ENCODE measurements around the gene SOX5. TPM values are rescaled to one million over a fixed set of nuclear protein-coding genes. Genes with fewer than 3 reads are reported as not detected.

Gene SOX5
- total and polyA plus RNA-seq, 9 of the 15 experiments (the other 6 are each of a cell fraction or from before 2014, with no cell fraction given), result 8.3 to 16.5 (median 11.9) TPM

- peak; percentile 75 for ATAC-seq
- WGBS (ENCODE audit: insufficient coverage, low coverage, missing lambda C conversion rate), result 1% methylated on average over 7 of the region's 7 CpGs
- Histone ChIP-seq H4K20me1 (replicated peaks; ENCODE audit: control insufficient read depth, insufficient read depth, low read length) (no peaks in the 10 kb centered on the region), H3K9me3 (replicated peaks; ENCODE audit: control insufficient read depth, insufficient read depth, low read depth, low read length) (peaks cover 9% of the 10 kb centered on the region; the same call in 1 of the 2 replicates), H3K9ac (ENCODE audit: insufficient read depth in 1 of 2, low read depth in 2 of 2, low read length in 2 of 2) (peak overlapping the region in 1 of 2 experiments; percentile 79; a peak in 2 of 4 replicates), H3K4me3 (peak overlapping the region; percentile 11), H3K4me2 (ENCODE audit: insufficient read depth, low read length) (peak overlapping the region; percentile 64), H3K27ac (ENCODE audit: extremely low read depth, low read depth, low read length) (peak overlapping the region; percentile 81), H3K36me3 (ENCODE audit: control insufficient read depth, insufficient read depth, low read length) (peaks cover 13% of the 10 kb centered on the region; the same call in 2 of the 3 replicates), H2AFZ (ENCODE audit: low read depth, low read length) (peak overlapping the region; percentile 82), H3K27me3 (ENCODE audit: control insufficient read depth in 2 of 2, insufficient read depth in 2 of 2, low read length in 2 of 2) (no peaks in the 10 kb centered on the region), H3K9me1 (ENCODE audit: control insufficient read depth, insufficient read depth, low read length) (no peaks in the 10 kb centered on the region), H3K4me1 (replicated peaks in 1 of 2; ENCODE audit: control insufficient read depth in 2 of 2, insufficient read depth in 2 of 2, low read length in 2 of 2) (peaks cover 0 to 7% of the 10 kb centered on the region in 2 experiments; a peak in 2 of 5 replicates), H3K79me2 (ENCODE audit: control insufficient read depth, insufficient read depth, low read length) (peaks cover 32% of the 10 kb centered on the region)
- intact Hi-C loops (cut with micrococcal nuclease), result loop anchor here (2.0 to 5.0 kb wide), 2 partner anchors 165 to 212 kb away; no protein-coding TSS in a partner anchor
- in situ Hi-C loops (cut with MboI), result no loop called here
- DNase-seq (ENCODE audit: extremely low read depth in 1 of 4, low spot score in 3 of 4), result peak; percentile 40 to 91 (median 56)
- CTCF ChIA-PET (ENCODE audit: low intra/inter-chr PET ratio), result no interaction called here
- no TSS peak for BruUV-seq (replicated peaks)
- POLR2A ChIA-PET, result interaction anchor here (1.2 to 1.9 kb wide), 3 partner anchors 9 to 63 kb away, joined by 3 to 5 read pairs (median 4); no protein-coding TSS in a partner anchor
- FAIRE-seq, result peak; percentile 97
- TF ChIP-seq CC2D1A (IDR thresholded peaks at IDR 0.05) (peak; percentile 49; the same call in 1 of the 2 replicates), THAP12 (CRISPR knock-in tag; IDR thresholded peaks at IDR 0.05) (no peak), ZNF23 (CRISPR knock-in tag; IDR thresholded peaks at IDR 0.05) (no peak), ZNF696 (CRISPR knock-in tag; conservative IDR thresholded peaks at IDR 0.05) (no peak), KAT2B (IDR thresholded peaks at IDR 0.05; ENCODE audit: low read depth, low read length) (no peak), DACH1 (IDR thresholded peaks at IDR 0.05; ENCODE audit: partially characterized antibody) (no peak), EWSR1 (IDR thresholded peaks at IDR 0.05; ENCODE audit: borderline replicate concordance, low read depth, partially characterized antibody) (no peak), NCOR1 (IDR thresholded peaks at IDR 0.05) (peak; percentile 80), ZNF318 (IDR thresholded peaks at IDR 0.05; ENCODE audit: borderline replicate concordance in 1 of 2, low read depth in 1 of 2) (no peak), RBM39 (optimal IDR thresholded peaks at IDR 0.05; ENCODE audit: low read depth, low read length) (no peak), PHB (CRISPR knock-in tag; IDR thresholded peaks at IDR 0.05) (no peak), HMG20B (CRISPR knock-in tag; IDR thresholded peaks at IDR 0.05) (no peak)
These were observed 226.8 kb downstream of the SOX5 start for GRCh38 chr12:23722655-23723054.
